HepG2 (cell line): ENCODE data around the gene PDE9A. TPM values are rescaled to one million over a fixed set of nuclear protein-coding genes. Genes with fewer than 3 reads are reported as not detected.

Experiments
- ATAC-seq: fragments of 200-7000 bp; cut with Tn5 transposase; 3 replicates; pipeline ENCODE4 v1.9.1; 2020; ENCODE audit warnings: mild to moderate bottlenecking, moderate library complexity
- BruUV-seq: library from RNA; stranded (reverse); fragments of 400-500 nt; replicated peaks from 2 replicates; lab custom pipeline; 2021; lab: Mats Ljungman, UMichigan
- CTCF ChIA-PET: fragments of 300-600 bp; formaldehyde crosslinking; extraction: SDS; loops from one replicate; lab custom pipeline; 2021; ENCODE audit warnings: low total read pairs, inconsistent platforms, low intra/inter-chr PET ratio; lab: Yijun Ruan, JAX
- POLR2A ChIA-PET: fragments of 350-600 bp; sonication (Branson Sonifier 250); formaldehyde crosslinking; loops from one replicate; lab custom pipeline; 2020; ENCODE audit warnings: antibody characterized with exemption, inconsistent platforms; lab: Yijun Ruan, JAX
- DNase-seq: peaks from one replicate; pipeline ENCODE4 v3.0.0-alpha.2; 2015; ENCODE audit warnings: low spot score
- FAIRE-seq: peaks from 3 replicates; lab custom pipeline; 2011; peaks lifted over from hg19 to GRCh38; lab: Jason Lieb, UNC
- H2AFZ ChIP-seq: one replicate; pipeline ENCODE4 v1.6.1; 2011; ENCODE audit warnings: low read length, inconsistent platforms
- H3K27ac ChIP-seq: fragments of 300-600 bp; 3 replicates; pipeline ENCODE4 v1.8.0; 2011; ENCODE audit warnings: mixed run types, mild to moderate bottlenecking, mixed read lengths, low read length, inconsistent platforms; ENCODE audit not compliant: insufficient read depth; ENCODE audit errors: extremely low read length
- H3K27me3 ChIP-seq, 2 experiments: fragments of 200-600 bp in 1 of 2; 2 replicates in 1 of 2; 3 replicates in 1 of 2; pipeline versions ENCODE4 v1.6.0 to v1.8.0; 2011; ENCODE audit warnings: low read length in 2 of 2, mild to moderate bottlenecking in 2 of 2, moderate library complexity in 2 of 2, inconsistent platforms in 1 of 2; ENCODE audit not compliant: insufficient read depth in 2 of 2, control insufficient read depth in 1 of 2
- H3K36me3 ChIP-seq, 2 experiments: fragments of 200-600 bp in 1 of 2; replicated peaks in 1 of 2; 2 replicates in 1 of 2; 3 replicates in 1 of 2; pipeline versions ENCODE4 v1.5.1 to v1.8.0; 2011; ENCODE audit warnings: low read length in 2 of 2, inconsistent platforms in 1 of 2; ENCODE audit not compliant: insufficient read depth in 2 of 2, control insufficient read depth in 1 of 2
- H3K4me1 ChIP-seq: 2 replicates; pipeline ENCODE4 v1.5.1; 2012; ENCODE audit warnings: low read length, inconsistent platforms; ENCODE audit not compliant: insufficient read depth
- H3K4me2 ChIP-seq: 2 replicates; pipeline ENCODE4 v1.6.0; 2011; ENCODE audit warnings: low read depth, low read length, inconsistent platforms
- H3K4me3 ChIP-seq, 3 experiments: fragments of 200-600 bp in 1 of 3; sonication (generic), shearing (Covaris generic) in 1 of 3; replicated peaks in 1 of 3; 2 replicates each; pipeline ENCODE4 v1.5.1; 2011 to 2016; ENCODE audit warnings: low read length in 3 of 3, inconsistent platforms in 2 of 3, low read depth in 2 of 3, mild to moderate bottlenecking in 2 of 3, control low read depth in 1 of 3, mixed read lengths in 1 of 3; ENCODE audit not compliant: insufficient read depth in 1 of 3
- H3K79me2 ChIP-seq: one replicate; pipeline ENCODE4 v1.6.1; 2011; ENCODE audit warnings: low read length, inconsistent platforms; ENCODE audit not compliant: insufficient read depth
- H3K9ac ChIP-seq: 2 replicates; pipeline ENCODE4 v1.6.0; 2011; ENCODE audit warnings: mild to moderate bottlenecking, low read depth, low read length, inconsistent platforms; ENCODE audit not compliant: insufficient read depth
- H3K9me3 ChIP-seq: 2 replicates; pipeline ENCODE4 v1.5.1; 2012; ENCODE audit warnings: mild to moderate bottlenecking, low read length
- H4K20me1 ChIP-seq: 2 replicates; pipeline ENCODE4 v1.6.0; 2011; ENCODE audit warnings: inconsistent platforms, mild to moderate bottlenecking, low read length, moderate library complexity; ENCODE audit not compliant: insufficient read depth
- ATF7-NPFF ChIP-seq: sonication (generic); formaldehyde crosslinking; IDR thresholded peaks from 2 replicates; pipeline ENCODE4 v1.8.1; 2023; ENCODE audit warnings: mild to moderate bottlenecking, low read depth, missing genetic modification reagents, moderate library complexity
- CEBPG ChIP-seq: IDR thresholded peaks from 2 replicates; pipeline ENCODE4 v1.6.1; 2016
- IKZF4 ChIP-seq: sonication (generic); formaldehyde crosslinking; IDR thresholded peaks from 2 replicates; pipeline ENCODE4 v1.5.1; 2020; ENCODE audit warnings: borderline replicate concordance, mild to moderate bottlenecking, low read depth, missing genetic modification reagents; ENCODE audit errors: not compliant biosample characterization
- JUN ChIP-seq: sonication (generic); formaldehyde crosslinking; IDR thresholded peaks from 2 replicates; pipeline ENCODE4 v1.4.0; 2020; ENCODE audit warnings: mild to moderate bottlenecking, missing genetic modification reagents
- NR2F1 ChIP-seq, 2 experiments: fragments of 450-650 bp in 1 of 2; formaldehyde crosslinking in 1 of 2; IDR thresholded peaks; 2 replicates each; pipeline versions ENCODE4 v1.5.0 to v1.6.1; 2016 to 2020; ENCODE audit warnings: mild to moderate bottlenecking in 1 of 2, missing compliant biosample characterization in 1 of 2, missing genetic modification reagents in 1 of 2, moderate library complexity in 1 of 2
- SATB2 ChIP-seq: sonication (generic); formaldehyde crosslinking; IDR thresholded peaks from 2 replicates; pipeline ENCODE4 v1.5.0; 2020; ENCODE audit warnings: missing genetic modification reagents
- SMC3 ChIP-seq: IDR thresholded peaks from 2 replicates; pipeline ENCODE4 v1.6.1; 2011; ENCODE audit warnings: low read length, improper control_type of control experiment
- TRIM24 ChIP-seq: sonication (generic); formaldehyde crosslinking; IDR thresholded peaks from 2 replicates; pipeline ENCODE4 v1.8.0; 2022; ENCODE audit warnings: mild to moderate bottlenecking, missing genetic modification reagents
- ZNF432 ChIP-seq: sonication (generic); formaldehyde crosslinking; IDR thresholded peaks from 2 replicates; pipeline ENCODE4 v1.5.0; 2020; ENCODE audit warnings: missing genetic modification reagents, mild to moderate bottlenecking, borderline replicate concordance
- WGBS: methylation state at CpG from one replicate; pipeline ENCODE4 v1.1.6; 2017; ENCODE audit warnings: low lambda C conversion rate; 5-methylcytosine and 5-hydroxymethylcytosine counted together
- in situ Hi-C: cut with HindIII; loops from 2 replicates; pipeline ENCODE4 v1.10.0; 2017; ENCODE audit warnings: low pct_unique_long_range_greater_than_20kb; ENCODE audit not compliant: extremely low pct_ligation_motif_present
- intact Hi-C: fragments of 100-400 bp; cut with micrococcal nuclease; formaldehyde crosslinking; loops from one replicate; pipeline ENCODE4 v1.10.0; 2022; ENCODE audit not compliant: unreplicated experiment
- polyA plus RNA-seq, 8 experiments: library from polyadenylated mRNA; depleted of rRNA in 3 of 8; stranded (reverse) in 7 of 8; unstranded in 1 of 8; fragments of >200 nt; fragmentation: Illumina TruSeq in 4 of 8; extraction: Trizol in 4 of 8; gene quantifications; 2 replicates each; pipeline versions ENCODE4 v1.2.1 to v1.2.3, GENCODE V29; 2011 to 2016; ENCODE audit warnings: low read depth in 4 of 8, missing spikeins in 1 of 8, mixed read lengths in 1 of 8; ENCODE audit not compliant: insufficient read depth in 1 of 8
- total RNA-seq, 5 experiments: library from RNA; depleted of rRNA; stranded (reverse); fragments of >200 nt; fragmentation: Illumina TruSeq; extraction: Trizol; gene quantifications; 2 replicates each; pipeline ENCODE4 v1.2.3, GENCODE V29; 2016; ENCODE audit warnings: low read depth in 1 of 5
- TF ChIP-seq, protein P1 (sequence below): sonication (generic); formaldehyde crosslinking; IDR thresholded peaks from 2 replicates; pipeline ENCODE4 v1.5.1; 2020; ENCODE audit warnings: mild to moderate bottlenecking, missing genetic modification reagents, borderline replicate concordance

PDE9A gene
- total and polyA plus RNA-seq, 2 of the 13 experiments (the other 11 are each of a cell fraction or from before 2014, with no cell fraction given) = 4.6 to 19.7 TPM

DNA sequence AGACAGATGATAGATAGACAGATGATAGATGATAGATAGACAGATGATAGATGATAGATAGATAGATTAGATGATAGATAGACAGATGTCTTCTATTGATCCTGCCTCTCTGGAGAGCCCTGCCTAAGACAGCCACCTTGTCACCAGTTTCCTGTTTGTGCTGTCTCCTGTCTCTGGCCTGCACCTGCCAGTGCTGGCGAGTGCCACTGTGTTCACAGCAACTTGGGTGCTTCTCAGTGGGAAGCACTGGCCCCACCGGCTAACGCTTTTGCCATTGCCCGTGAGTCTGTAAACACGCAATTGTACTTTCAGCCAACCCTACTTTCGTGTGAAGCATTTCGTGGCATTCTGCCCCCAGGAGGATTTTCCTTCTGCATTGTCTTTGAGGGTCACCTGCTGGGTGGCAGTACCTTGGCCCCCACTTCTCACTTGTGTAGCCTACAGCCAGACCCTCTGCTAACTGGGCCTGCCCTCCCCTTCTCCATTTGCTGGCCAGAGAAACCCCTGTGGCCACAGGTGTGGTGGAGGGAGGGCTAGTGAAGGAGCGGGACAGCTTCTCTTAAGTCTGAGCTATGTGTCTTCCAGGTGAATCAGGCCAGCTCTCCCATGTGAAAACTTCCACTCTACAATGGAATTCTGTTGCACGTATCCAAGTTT is 23.4 kb upstream of the PDE9A start:
- Histone ChIP-seq H3K9me3 (no peaks in the 10 kb centered on the region), H3K36me3 (no peaks in the 10 kb centered on the region), H3K4me2 (no peak overlapping the region), H4K20me1 (no peaks in the 10 kb centered on the region), H3K79me2 (no peaks in the 10 kb centered on the region), H3K27ac (no peak overlapping the region)
- BruUV-seq = no TSS peak
- FAIRE-seq (no peak), DNase-seq (no peak), ATAC-seq (no peak)
- ChIA-PET POLR2A (no interaction called here), CTCF (no interaction called here)
- 54% methylated on average over 8 of the region's 9 CpGs for WGBS
- TF ChIP-seq IKZF4 (CRISPR knock-in tag) = no peak
- TF ChIP-seq ZNF432 (CRISPR knock-in tag) = no peak
- no peak for TF ChIP-seq CEBPG (CRISPR knock-in tag)
- TF ChIP-seq SMC3 = no peak
- no peak for TF ChIP-seq NR2F1 (CRISPR knock-in tag; IDR thresholded peaks at IDR 0.05)
- TF ChIP-seq TRIM24 (CRISPR knock-in tag) = no peak
- TF ChIP-seq SATB2 (CRISPR knock-in tag) = no peak
- TF ChIP-seq JUN = no peak
- no peak for TF ChIP-seq ATF7-NPFF
- TF ChIP-seq, protein P1, sequence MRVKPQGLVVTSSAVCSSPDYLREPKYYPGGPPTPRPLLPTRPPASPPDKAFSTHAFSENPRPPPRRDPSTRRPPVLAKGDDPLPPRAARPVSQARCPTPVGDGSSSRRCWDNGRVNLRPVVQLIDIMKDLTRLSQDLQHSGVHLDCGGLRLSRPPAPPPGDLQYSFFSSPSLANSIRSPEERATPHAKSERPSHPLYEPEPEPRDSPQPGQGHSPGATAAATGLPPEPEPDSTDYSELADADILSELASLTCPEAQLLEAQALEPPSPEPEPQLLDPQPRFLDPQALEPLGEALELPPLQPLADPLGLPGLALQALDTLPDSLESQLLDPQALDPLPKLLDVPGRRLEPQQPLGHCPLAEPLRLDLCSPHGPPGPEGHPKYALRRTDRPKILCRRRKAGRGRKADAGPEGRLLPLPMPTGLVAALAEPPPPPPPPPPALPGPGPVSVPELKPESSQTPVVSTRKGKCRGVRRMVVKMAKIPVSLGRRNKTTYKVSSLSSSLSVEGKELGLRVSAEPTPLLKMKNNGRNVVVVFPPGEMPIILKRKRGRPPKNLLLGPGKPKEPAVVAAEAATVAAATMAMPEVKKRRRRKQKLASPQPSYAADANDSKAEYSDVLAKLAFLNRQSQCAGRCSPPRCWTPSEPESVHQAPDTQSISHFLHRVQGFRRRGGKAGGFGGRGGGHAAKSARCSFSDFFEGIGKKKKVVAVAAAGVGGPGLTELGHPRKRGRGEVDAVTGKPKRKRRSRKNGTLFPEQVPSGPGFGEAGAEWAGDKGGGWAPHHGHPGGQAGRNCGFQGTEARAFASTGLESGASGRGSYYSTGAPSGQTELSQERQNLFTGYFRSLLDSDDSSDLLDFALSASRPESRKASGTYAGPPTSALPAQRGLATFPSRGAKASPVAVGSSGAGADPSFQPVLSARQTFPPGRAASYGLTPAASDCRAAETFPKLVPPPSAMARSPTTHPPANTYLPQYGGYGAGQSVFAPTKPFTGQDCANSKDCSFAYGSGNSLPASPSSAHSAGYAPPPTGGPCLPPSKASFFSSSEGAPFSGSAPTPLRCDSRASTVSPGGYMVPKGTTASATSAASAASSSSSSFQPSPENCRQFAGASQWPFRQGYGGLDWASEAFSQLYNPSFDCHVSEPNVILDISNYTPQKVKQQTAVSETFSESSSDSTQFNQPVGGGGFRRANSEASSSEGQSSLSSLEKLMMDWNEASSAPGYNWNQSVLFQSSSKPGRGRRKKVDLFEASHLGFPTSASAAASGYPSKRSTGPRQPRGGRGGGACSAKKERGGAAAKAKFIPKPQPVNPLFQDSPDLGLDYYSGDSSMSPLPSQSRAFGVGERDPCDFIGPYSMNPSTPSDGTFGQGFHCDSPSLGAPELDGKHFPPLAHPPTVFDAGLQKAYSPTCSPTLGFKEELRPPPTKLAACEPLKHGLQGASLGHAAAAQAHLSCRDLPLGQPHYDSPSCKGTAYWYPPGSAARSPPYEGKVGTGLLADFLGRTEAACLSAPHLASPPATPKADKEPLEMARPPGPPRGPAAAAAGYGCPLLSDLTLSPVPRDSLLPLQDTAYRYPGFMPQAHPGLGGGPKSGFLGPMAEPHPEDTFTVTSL (CRISPR knock-in tag) = no peak
- TF ChIP-seq, all 625 proteins: peak for 0
- peaks cover 2 to 38% of the 10 kb centered on the region in 2 experiments; a peak in 3 of 5 replicates for H3K27me3 ChIP-seq
- intact Hi-C loops (no loop called here), in situ Hi-C loops (no loop called here)
- H2AFZ ChIP-seq = no peak overlapping the region
- peaks cover 14% of the 10 kb centered on the region for H3K4me1 ChIP-seq
- no peak overlapping the region for H3K9ac ChIP-seq
- H3K4me3 ChIP-seq = no peak overlapping the region
